ENCODE measurements around the gene TMEM238L. TPM values are rescaled to one million over a fixed set of nuclear protein-coding genes. Genes with fewer than 3 reads are reported as not detected.

TMEM238L gene
- total and polyA plus RNA-seq, 9 of the 15 experiments (the other 6 are each of a cell fraction or from before 2014, with no cell fraction given) = not detected

DNA sequence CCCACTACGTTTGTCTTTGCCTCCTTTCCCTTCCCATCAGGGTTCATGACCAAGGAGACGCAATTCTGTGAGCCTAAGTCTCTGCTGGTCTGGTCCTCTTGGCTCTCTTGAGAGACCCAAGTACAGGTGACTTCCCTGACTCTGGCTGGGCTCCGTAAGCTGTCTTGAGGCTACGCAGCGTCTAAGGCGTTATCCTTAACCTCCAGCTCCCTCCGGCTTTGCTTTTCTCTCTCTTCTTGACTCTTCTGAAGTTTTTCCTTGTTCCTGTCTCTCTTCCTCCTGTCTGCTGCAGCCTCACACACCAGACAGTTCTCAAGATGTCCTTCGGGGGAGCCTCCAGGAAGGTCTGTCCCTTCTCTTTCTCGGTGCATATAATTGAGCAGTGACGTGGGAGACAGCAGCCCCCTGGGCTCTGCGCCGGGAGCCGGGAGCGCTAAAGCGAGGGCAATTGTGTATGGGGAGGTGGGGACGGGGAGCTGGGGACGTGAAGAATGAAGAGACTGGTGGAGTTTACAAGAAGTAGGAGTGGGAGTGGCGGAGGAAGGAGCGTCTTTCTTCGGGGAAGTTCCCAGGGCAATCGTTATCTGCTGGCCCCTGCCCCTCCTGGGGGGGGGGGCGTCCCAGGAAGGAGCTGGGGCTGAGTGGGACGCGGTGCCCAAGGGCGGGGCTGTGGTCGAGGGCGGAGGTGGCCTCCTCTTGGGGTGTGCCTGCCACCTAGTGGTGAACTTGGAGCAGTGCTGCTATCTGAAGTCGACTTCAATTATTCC is 40.9 kb upstream of the TMEM238L start:
- peak; percentile 71 to 84 (median 77) for DNase-seq (ENCODE audit: extremely low read depth in 1 of 4, low spot score in 3 of 4)
- no peak overlapping the region for H3K9ac ChIP-seq (ENCODE audit: insufficient read depth in 1 of 2, low read depth in 2 of 2, low read length in 2 of 2)
- H3K9me1 ChIP-seq (ENCODE audit: control insufficient read depth, insufficient read depth, low read length) = no peaks in the 10 kb centered on the region
- ATAC-seq = peak; percentile 96
- no peaks in the 10 kb centered on the region for H3K9me3 ChIP-seq (replicated peaks; ENCODE audit: control insufficient read depth, insufficient read depth, low read depth, low read length)
- H3K4me3 ChIP-seq = no peak overlapping the region
- H3K4me1 ChIP-seq (replicated peaks in 1 of 2; ENCODE audit: control insufficient read depth in 2 of 2, insufficient read depth in 2 of 2, low read length in 2 of 2) = peaks cover 0 to 4% of the 10 kb centered on the region in 2 experiments; a peak in 2 of 5 replicates
- H3K36me3 ChIP-seq (ENCODE audit: control insufficient read depth, insufficient read depth, low read length) = no peaks in the 10 kb centered on the region
- H3K79me2 ChIP-seq (ENCODE audit: control insufficient read depth, insufficient read depth, low read length) = no peaks in the 10 kb centered on the region
- ChIA-PET CTCF (ENCODE audit: low intra/inter-chr PET ratio) (interaction anchor here (0.8 to 2.1 kb wide), 3 partner anchors 107 to 228 kb away, joined by 3 to 7 read pairs (median 5); no protein-coding TSS in a partner anchor), POLR2A (no interaction called here)
- intact Hi-C loops (cut with micrococcal nuclease) (loop anchor here (1.0 kb wide), 2 partner anchors 108 to 199 kb away; no protein-coding TSS in a partner anchor), in situ Hi-C loops (cut with MboI) (loop anchor here (10.0 kb wide), 1 partner anchor 200 kb away; no protein-coding TSS in a partner anchor)
- WGBS (ENCODE audit: insufficient coverage, low coverage, missing lambda C conversion rate) = 3% methylated on average over 17 of the region's 28 CpGs
- H3K27me3 ChIP-seq (ENCODE audit: control insufficient read depth in 2 of 2, insufficient read depth in 2 of 2, low read length in 2 of 2) = no peaks in the 10 kb centered on the region
- no peaks in the 10 kb centered on the region for H4K20me1 ChIP-seq (replicated peaks; ENCODE audit: control insufficient read depth, insufficient read depth, low read length)
- no peak overlapping the region for H3K27ac ChIP-seq (ENCODE audit: extremely low read depth, low read depth, low read length)
- peak; percentile 48 for FAIRE-seq
- no peak overlapping the region for H2AFZ ChIP-seq (ENCODE audit: low read depth, low read length)
- H3K4me2 ChIP-seq (ENCODE audit: insufficient read depth, low read length) = no peak overlapping the region
- no TSS peak for BruUV-seq (replicated peaks)
- TF ChIP-seq, protein P1, sequence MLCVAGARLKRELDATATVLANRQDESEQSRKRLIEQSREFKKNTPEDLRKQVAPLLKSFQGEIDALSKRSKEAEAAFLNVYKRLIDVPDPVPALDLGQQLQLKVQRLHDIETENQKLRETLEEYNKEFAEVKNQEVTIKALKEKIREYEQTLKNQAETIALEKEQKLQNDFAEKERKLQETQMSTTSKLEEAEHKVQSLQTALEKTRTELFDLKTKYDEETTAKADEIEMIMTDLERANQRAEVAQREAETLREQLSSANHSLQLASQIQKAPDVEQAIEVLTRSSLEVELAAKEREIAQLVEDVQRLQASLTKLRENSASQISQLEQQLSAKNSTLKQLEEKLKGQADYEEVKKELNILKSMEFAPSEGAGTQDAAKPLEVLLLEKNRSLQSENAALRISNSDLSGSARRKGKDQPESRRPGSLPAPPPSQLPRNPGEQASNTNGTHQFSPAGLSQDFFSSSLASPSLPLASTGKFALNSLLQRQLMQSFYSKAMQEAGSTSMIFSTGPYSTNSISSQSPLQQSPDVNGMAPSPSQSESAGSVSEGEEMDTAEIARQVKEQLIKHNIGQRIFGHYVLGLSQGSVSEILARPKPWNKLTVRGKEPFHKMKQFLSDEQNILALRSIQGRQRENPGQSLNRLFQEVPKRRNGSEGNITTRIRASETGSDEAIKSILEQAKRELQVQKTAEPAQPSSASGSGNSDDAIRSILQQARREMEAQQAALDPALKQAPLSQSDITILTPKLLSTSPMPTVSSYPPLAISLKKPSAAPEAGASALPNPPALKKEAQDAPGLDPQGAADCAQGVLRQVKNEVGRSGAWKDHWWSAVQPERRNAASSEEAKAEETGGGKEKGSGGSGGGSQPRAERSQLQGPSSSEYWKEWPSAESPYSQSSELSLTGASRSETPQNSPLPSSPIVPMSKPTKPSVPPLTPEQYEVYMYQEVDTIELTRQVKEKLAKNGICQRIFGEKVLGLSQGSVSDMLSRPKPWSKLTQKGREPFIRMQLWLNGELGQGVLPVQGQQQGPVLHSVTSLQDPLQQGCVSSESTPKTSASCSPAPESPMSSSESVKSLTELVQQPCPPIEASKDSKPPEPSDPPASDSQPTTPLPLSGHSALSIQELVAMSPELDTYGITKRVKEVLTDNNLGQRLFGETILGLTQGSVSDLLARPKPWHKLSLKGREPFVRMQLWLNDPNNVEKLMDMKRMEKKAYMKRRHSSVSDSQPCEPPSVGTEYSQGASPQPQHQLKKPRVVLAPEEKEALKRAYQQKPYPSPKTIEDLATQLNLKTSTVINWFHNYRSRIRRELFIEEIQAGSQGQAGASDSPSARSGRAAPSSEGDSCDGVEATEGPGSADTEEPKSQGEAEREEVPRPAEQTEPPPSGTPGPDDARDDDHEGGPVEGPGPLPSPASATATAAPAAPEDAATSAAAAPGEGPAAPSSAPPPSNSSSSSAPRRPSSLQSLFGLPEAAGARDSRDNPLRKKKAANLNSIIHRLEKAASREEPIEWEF (CRISPR knock-in tag; IDR thresholded peaks at IDR 0.05) = no peak
- TF ChIP-seq ZBTB8A (IDR thresholded peaks at IDR 0.05; ENCODE audit: partially characterized antibody) (no peak), ZSCAN29 (IDR thresholded peaks at IDR 0.05) (no peak), SMC3 (conservative IDR thresholded peaks at IDR 0.05; ENCODE audit: insufficient read depth, low read depth, low read length) (peak; percentile 58), ZNF134 (CRISPR knock-in tag; conservative IDR thresholded peaks at IDR 0.05) (no peak), RB1 (IDR thresholded peaks at IDR 0.05; ENCODE audit: low read depth) (0 out of 2 replicates have a peak, but pooled peaks have one; percentile 22), SMARCA5 (IDR thresholded peaks at IDR 0.05) (no peak)
- TF ChIP-seq, protein P2, sequence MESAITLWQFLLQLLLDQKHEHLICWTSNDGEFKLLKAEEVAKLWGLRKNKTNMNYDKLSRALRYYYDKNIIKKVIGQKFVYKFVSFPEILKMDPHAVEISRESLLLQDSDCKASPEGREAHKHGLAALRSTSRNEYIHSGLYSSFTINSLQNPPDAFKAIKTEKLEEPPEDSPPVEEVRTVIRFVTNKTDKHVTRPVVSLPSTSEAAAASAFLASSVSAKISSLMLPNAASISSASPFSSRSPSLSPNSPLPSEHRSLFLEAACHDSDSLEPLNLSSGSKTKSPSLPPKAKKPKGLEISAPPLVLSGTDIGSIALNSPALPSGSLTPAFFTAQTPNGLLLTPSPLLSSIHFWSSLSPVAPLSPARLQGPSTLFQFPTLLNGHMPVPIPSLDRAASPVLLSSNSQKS (CRISPR knock-in tag; IDR thresholded peaks at IDR 0.05) = no peak
- TF ChIP-seq, protein P3, sequence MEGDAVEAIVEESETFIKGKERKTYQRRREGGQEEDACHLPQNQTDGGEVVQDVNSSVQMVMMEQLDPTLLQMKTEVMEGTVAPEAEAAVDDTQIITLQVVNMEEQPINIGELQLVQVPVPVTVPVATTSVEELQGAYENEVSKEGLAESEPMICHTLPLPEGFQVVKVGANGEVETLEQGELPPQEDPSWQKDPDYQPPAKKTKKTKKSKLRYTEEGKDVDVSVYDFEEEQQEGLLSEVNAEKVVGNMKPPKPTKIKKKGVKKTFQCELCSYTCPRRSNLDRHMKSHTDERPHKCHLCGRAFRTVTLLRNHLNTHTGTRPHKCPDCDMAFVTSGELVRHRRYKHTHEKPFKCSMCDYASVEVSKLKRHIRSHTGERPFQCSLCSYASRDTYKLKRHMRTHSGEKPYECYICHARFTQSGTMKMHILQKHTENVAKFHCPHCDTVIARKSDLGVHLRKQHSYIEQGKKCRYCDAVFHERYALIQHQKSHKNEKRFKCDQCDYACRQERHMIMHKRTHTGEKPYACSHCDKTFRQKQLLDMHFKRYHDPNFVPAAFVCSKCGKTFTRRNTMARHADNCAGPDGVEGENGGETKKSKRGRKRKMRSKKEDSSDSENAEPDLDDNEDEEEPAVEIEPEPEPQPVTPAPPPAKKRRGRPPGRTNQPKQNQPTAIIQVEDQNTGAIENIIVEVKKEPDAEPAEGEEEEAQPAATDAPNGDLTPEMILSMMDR (IDR thresholded peaks at IDR 0.05 in 2 of 3, conservative IDR thresholded peaks at IDR 0.05 in 1 of 3; ENCODE audit: insufficient read depth in 2 of 3, low read depth in 1 of 3, low read length in 3 of 3) = peak; percentile 70 to 79 (median 75)

Measured in K562 (cell line).